Activated CD4-positive, alpha-beta T cell treated with anti-CD3 and anti-CD28 coated beads for 36 hours (primary cell): ENCODE measurements around the gene FBXO22. TPM values are rescaled to one million over a fixed set of nuclear protein-coding genes. Genes with fewer than 3 reads are reported as not detected.
"Not testable (repeated sequence)": the region's sequence is repeated elsewhere in the genome, so short reads cannot be mapped to it uniquely, and the experiment has no call there.

ENCODE experiments used
- ATAC-seq: fragments of 200-7000 bp; cut with Tn5 transposase; one replicate; pipeline ENCODE4 v1.10.0; 2021; ENCODE audit warnings: mild to moderate bottlenecking, moderate library complexity
- CTCF ChIA-PET: fragments of 350-600 bp; sonication (Branson Sonifier 250); formaldehyde crosslinking; loops from one replicate; lab custom pipeline; 2021; ENCODE audit warnings: antibody characterized with exemption; lab: Charles Lee
- POLR2A ChIA-PET: fragments of 350-600 bp; sonication (Branson Sonifier 250); formaldehyde crosslinking; loops from one replicate; lab custom pipeline; 2021; ENCODE audit warnings: antibody characterized with exemption, inconsistent platforms; lab: Charles Lee
- DNase-seq: peaks from one replicate; pipeline ENCODE4 v3.0.0-alpha.2; 2020
- H3K27ac Mint-ChIP-seq: one replicate; pipeline ENCODE4 v1.8.0; 2021; ENCODE audit warnings: mixed read lengths
- H3K27me3 Mint-ChIP-seq: one replicate; pipeline ENCODE4 v1.8.0; 2021; ENCODE audit warnings: mixed read lengths
- H3K36me3 Mint-ChIP-seq: one replicate; pipeline ENCODE4 v1.8.0; 2021; ENCODE audit warnings: low read depth, mixed read lengths
- H3K4me1 Mint-ChIP-seq: one replicate; pipeline ENCODE4 v1.8.0; 2021; ENCODE audit warnings: mixed read lengths
- H3K4me3 Mint-ChIP-seq: one replicate; pipeline ENCODE4 v1.8.0; 2021; ENCODE audit warnings: mild to moderate bottlenecking, moderate library complexity, mixed read lengths
- H3K9me3 Mint-ChIP-seq: one replicate; pipeline ENCODE4 v1.8.0; 2021; ENCODE audit warnings: low read depth, mixed read lengths
- intact Hi-C, 2 experiments: fragments of 100-400 bp; cut with DNase I in 1 of 2; cut with micrococcal nuclease in 1 of 2; formaldehyde crosslinking; loops; one replicate each; pipeline versions ENCODE4 v1.14.2 to v1.15.1; 2022 to 2024; cut with DNase I, micrococcal nuclease
- total RNA-seq, 2 experiments: library from RNA; stranded (reverse); gene quantifications; one replicate each; pipeline ENCODE4 v1.2.3, GENCODE V29; 2021

Gene FBXO22
- total RNA-seq, 2 experiments from 2014 or later = 51.4 to 59.2 TPM

- ChIA-PET CTCF (no interaction called here), POLR2A (no interaction called here)
- no peak overlapping the region for H3K4me3 Mint-ChIP-seq
- no peaks in the 10 kb centered on the region for H3K4me1 Mint-ChIP-seq
- H3K27ac Mint-ChIP-seq = no peak overlapping the region
- intact Hi-C loops = no loop called here
- H3K27me3 Mint-ChIP-seq = peaks cover 11% of the 10 kb centered on the region
- DNase-seq (no peak), ATAC-seq (no peak)
- peaks cover 13% of the 10 kb centered on the region for H3K36me3 Mint-ChIP-seq
- H3K9me3 Mint-ChIP-seq = peaks cover 21% of the 10 kb centered on the region
These were observed 38.8 kb downstream of the FBXO22 start for GRCh38 chr15:75942464-75942863.

- ATAC-seq (no peak), DNase-seq (no peak)
- H3K27me3 Mint-ChIP-seq = peaks cover 14% of the 10 kb centered on the region
- H3K36me3 Mint-ChIP-seq = peaks cover 5% of the 10 kb centered on the region
- H3K4me3 Mint-ChIP-seq = no peak overlapping the region
- ChIA-PET POLR2A (no interaction called here), CTCF (no interaction called here)
- peaks cover 14% of the 10 kb centered on the region for H3K9me3 Mint-ChIP-seq
- no peak overlapping the region for H3K27ac Mint-ChIP-seq
- no peaks in the 10 kb centered on the region for H3K4me1 Mint-ChIP-seq
- intact Hi-C loops = no loop called here
These were observed 39.6 kb downstream of the FBXO22 start for GRCh38 chr15:75943246-75943645.

GRCh38 chr15:75943713-75944215 is 40.1 kb downstream of the FBXO22 start:
- POLR2A ChIA-PET = no interaction called here
- no peak overlapping the region for H3K4me3 Mint-ChIP-seq
- ATAC-seq (no peak), DNase-seq (no peak)
- peaks cover 14% of the 10 kb centered on the region for H3K27me3 Mint-ChIP-seq
- intact Hi-C loops = no loop called here
- CTCF ChIA-PET = no interaction called here
- H3K9me3 Mint-ChIP-seq = peaks cover 9% of the 10 kb centered on the region
- H3K4me1 Mint-ChIP-seq = no peaks in the 10 kb centered on the region
- H3K27ac Mint-ChIP-seq = no peak overlapping the region
- H3K36me3 Mint-ChIP-seq = no peaks in the 10 kb centered on the region

- Mint-ChIP-seq H3K9me3 (no peaks in the 10 kb centered on the region), H3K4me1 (no peaks in the 10 kb centered on the region), H3K27ac (no peak overlapping the region), H3K36me3 (no peaks in the 10 kb centered on the region), H3K27me3 (peaks cover 18% of the 10 kb centered on the region), H3K4me3 (no peak overlapping the region)
- ATAC-seq (no peak), DNase-seq (no peak)
- ChIA-PET POLR2A (no interaction called here), CTCF (no interaction called here)
- intact Hi-C loops = no loop called here
These were observed 42.3 kb downstream of the FBXO22 start for GRCh38 chr15:75945953-75946352.

- DNase-seq = no peak
- no peak overlapping the region for H3K4me3 Mint-ChIP-seq
- ChIA-PET POLR2A (no interaction called here), CTCF (no interaction called here)
- intact Hi-C loops = no loop called here
- H3K9me3 Mint-ChIP-seq = no peaks in the 10 kb centered on the region
- ATAC-seq = no peak
- H3K4me1 Mint-ChIP-seq = no peaks in the 10 kb centered on the region
- no peaks in the 10 kb centered on the region for H3K36me3 Mint-ChIP-seq
- no peak overlapping the region for H3K27ac Mint-ChIP-seq
- peaks cover 24% of the 10 kb centered on the region for H3K27me3 Mint-ChIP-seq
These were observed 43.4 kb downstream of the FBXO22 start for GRCh38 chr15:75947092-75947491.

- ATAC-seq (no peak), DNase-seq (no peak)
- H3K27ac Mint-ChIP-seq = no peak overlapping the region
- ChIA-PET POLR2A (no interaction called here), CTCF (interaction anchor here (1.2 kb wide), 1 partner anchor 190 kb away, joined by 3 read pairs; no protein-coding TSS in a partner anchor)
- no peak overlapping the region for H3K4me3 Mint-ChIP-seq
- peaks cover 25% of the 10 kb centered on the region for H3K27me3 Mint-ChIP-seq
- no peaks in the 10 kb centered on the region for H3K4me1 Mint-ChIP-seq
- intact Hi-C loops = no loop called here
- no peaks in the 10 kb centered on the region for H3K9me3 Mint-ChIP-seq
- H3K36me3 Mint-ChIP-seq = no peaks in the 10 kb centered on the region
These were observed 45.2 kb downstream of the FBXO22 start for GRCh38 chr15:75948761-75949296.

GRCh38 chr15:75952525-75952924 is 48.8 kb downstream of the FBXO22 start:
- ChIA-PET POLR2A (no interaction called here), CTCF (interaction anchor here (0.5 kb wide), 1 partner anchor 1550 kb away, joined by 3 read pairs; no protein-coding TSS in a partner anchor)
- no peak for DNase-seq
- H3K4me1 Mint-ChIP-seq = no peaks in the 10 kb centered on the region
- peaks cover 30% of the 10 kb centered on the region for H3K27me3 Mint-ChIP-seq
- H3K9me3 Mint-ChIP-seq = no peaks in the 10 kb centered on the region
- no peak overlapping the region for H3K4me3 Mint-ChIP-seq
- no peak overlapping the region for H3K27ac Mint-ChIP-seq
- H3K36me3 Mint-ChIP-seq = no peaks in the 10 kb centered on the region
- no peak for ATAC-seq
- intact Hi-C loops = no loop called here

GRCh38 chr15:75955720-75956119 is 52.0 kb downstream of the FBXO22 start:
- Mint-ChIP-seq H3K27me3 (peaks cover 28% of the 10 kb centered on the region), H3K4me3 (no peak overlapping the region), H3K4me1 (no peaks in the 10 kb centered on the region), H3K9me3 (no peaks in the 10 kb centered on the region), H3K27ac (no peak overlapping the region), H3K36me3 (no peaks in the 10 kb centered on the region)
- CTCF ChIA-PET = no interaction called here
- intact Hi-C loops = no loop called here
- POLR2A ChIA-PET = no interaction called here
- DNase-seq = no peak
- no peak for ATAC-seq

- ChIA-PET CTCF (interaction anchor here (1.5 kb wide), 1 partner anchor 24 kb away, joined by 3 read pairs; no protein-coding TSS in a partner anchor), POLR2A (interaction anchor here (0.7 kb wide), 1 partner anchor 594 kb away, joined by 7 read pairs; no protein-coding TSS in a partner anchor)
- intact Hi-C loops = no loop called here
- Mint-ChIP-seq H3K9me3 (no peaks in the 10 kb centered on the region), H3K36me3 (no peaks in the 10 kb centered on the region), H3K4me3 (no peak overlapping the region), H3K4me1 (no peaks in the 10 kb centered on the region), H3K27me3 (peaks cover 11% of the 10 kb centered on the region), H3K27ac (no peak overlapping the region)
- ATAC-seq = no peak
- no peak for DNase-seq
These were observed 57.7 kb downstream of the FBXO22 start for GRCh38 chr15:75961331-75961730.

GRCh38 chr15:75966073-75966472 is 62.4 kb downstream of the FBXO22 start:
- ATAC-seq = no peak
- Mint-ChIP-seq H3K9me3 (no peaks in the 10 kb centered on the region), H3K27me3 (peaks cover 1% of the 10 kb centered on the region), H3K4me1 (no peaks in the 10 kb centered on the region), H3K36me3 (no peaks in the 10 kb centered on the region), H3K27ac (no peak overlapping the region), H3K4me3 (no peak overlapping the region)
- intact Hi-C loops = no loop called here
- ChIA-PET CTCF (interaction anchor here (1.7 kb wide), 1 partner anchor 15 kb away, joined by 4 read pairs; no protein-coding TSS in a partner anchor), POLR2A (no interaction called here)
- DNase-seq = no peak

GRCh38 chr15:75976766-75977165 is 73.1 kb downstream of the FBXO22 start:
- H3K36me3 Mint-ChIP-seq, H3K9me3 Mint-ChIP-seq, H3K4me3 Mint-ChIP-seq, H3K27ac Mint-ChIP-seq, H3K4me1 Mint-ChIP-seq, CTCF ChIA-PET, DNase-seq, ATAC-seq, POLR2A ChIA-PET, intact Hi-C loops: not testable (repeated sequence)
- peaks cover 14% of the 10 kb centered on the region for H3K27me3 Mint-ChIP-seq

GRCh38 chr15:75981149-75981815 is 77.6 kb downstream of the FBXO22 start:
- DNase-seq (no peak), ATAC-seq (no peak)
- no peaks in the 10 kb centered on the region for H3K36me3 Mint-ChIP-seq
- no peak overlapping the region for H3K4me3 Mint-ChIP-seq
- no peaks in the 10 kb centered on the region for H3K9me3 Mint-ChIP-seq
- H3K27me3 Mint-ChIP-seq = peaks cover 12% of the 10 kb centered on the region
- ChIA-PET CTCF (interaction anchor here (0.5 to 1.1 kb wide), 5 partner anchors 8 to 1217 kb away, joined by 3 read pairs; partner anchors contain the start of gene NRG4), POLR2A (no interaction called here)
- no peak overlapping the region for H3K27ac Mint-ChIP-seq
- no peaks in the 10 kb centered on the region for H3K4me1 Mint-ChIP-seq
- intact Hi-C loops = no loop called here
